Body of pancreas (tissue), 4 donors: Measurements from ENCODE around the gene KNTC1. TPM values are rescaled to one million over a fixed set of nuclear protein-coding genes. Genes with fewer than 3 reads are reported as not detected.
A peak's percentile ranks its signal among the peaks of the same experiment; 100 is the strongest.
"Not testable (repeated sequence)": the region's sequence is repeated elsewhere in the genome, so short reads cannot be mapped to it uniquely, and the experiment has no call there.

Experiments used
- ATAC-seq: fragments of 150-250 bp; one replicate; pipeline ENCODE4 v1.9.1; 2016
- DNase-seq, 4 donors: peaks; one replicate each; pipeline ENCODE4 v3.0.0-alpha.2; 2019
- H3K27ac ChIP-seq, 4 donors: fragments of 200-600 bp; sonication (generic); 1 replicate in 3 of 4; 2 replicates in 1 of 4; pipeline versions ENCODE4 v1.5.1 to v1.6.1; 2016 to 2019; ENCODE audit warnings: mild to moderate bottlenecking in 1 of 4, mixed read lengths in 1 of 4, moderate library complexity in 1 of 4
- H3K27me3 ChIP-seq, 2 donors: fragments of 200-600 bp; sonication (generic); one replicate each; pipeline ENCODE4 v1.6.0; 2016; ENCODE audit warnings: mild to moderate bottlenecking in 1 of 2
- H3K36me3 ChIP-seq, 2 donors: fragments of 200-600 bp; sonication (generic); replicated peaks in 1 of 2; 2 replicates each; pipeline ENCODE4 v1.5.1; 2016; ENCODE audit warnings: low read depth in 2 of 2; ENCODE audit not compliant: insufficient read depth in 1 of 2
- H3K4me1 ChIP-seq: fragments of 200-600 bp; sonication (generic); one replicate; pipeline ENCODE4 v1.6.0; 2016
- H3K4me3 ChIP-seq, 2 donors: fragments of 200-600 bp; sonication (generic); 1 replicate in 1 of 2; 2 replicates in 1 of 2; pipeline ENCODE4 v1.5.1; 2016 to 2019
- H3K9me3 ChIP-seq, 3 donors: fragments of 200-600 bp; sonication (generic); 1 replicate in 2 of 3; 2 replicates in 1 of 3; pipeline ENCODE4 v1.5.1; 2016
- CTCF ChIP-seq, 7 experiments: fragments of 450-650 bp in 4 of 7; fragments of 200-600 bp in 3 of 7; sonication (generic) in 3 of 7; IDR thresholded peaks; one replicate each; pipeline ENCODE4 v1.5.1; 2016 to 2019; ENCODE audit warnings: antibody characterized with exemption in 7 of 7
- POLR2A ChIP-seq, 3 donors: fragments of 450-650 bp; IDR thresholded peaks; one replicate each; pipeline ENCODE4 v1.6.1; 2016; ENCODE audit warnings: antibody characterized with exemption in 3 of 3, mild to moderate bottlenecking in 2 of 3
- WGBS, 2 donors: methylation state at CpG; one replicate each; pipeline ENCODE4 v1.1.5; 2017; 5-methylcytosine and 5-hydroxymethylcytosine counted together
- intact Hi-C: fragments of 100-400 bp; cut with DNase I; formaldehyde crosslinking; loops from one replicate; pipeline ENCODE4 v1.15.1; 2023
- total RNA-seq, 2 donors: library from RNA; depleted of rRNA; stranded (reverse); fragments of >200 nt; gene quantifications; one replicate each; pipeline ENCODE4 v1.1.0, GENCODE V29; 2016

Gene KNTC1
- total RNA-seq, 2 donors from 2014 or later = 6.6 to 8.3 TPM

DNA sequence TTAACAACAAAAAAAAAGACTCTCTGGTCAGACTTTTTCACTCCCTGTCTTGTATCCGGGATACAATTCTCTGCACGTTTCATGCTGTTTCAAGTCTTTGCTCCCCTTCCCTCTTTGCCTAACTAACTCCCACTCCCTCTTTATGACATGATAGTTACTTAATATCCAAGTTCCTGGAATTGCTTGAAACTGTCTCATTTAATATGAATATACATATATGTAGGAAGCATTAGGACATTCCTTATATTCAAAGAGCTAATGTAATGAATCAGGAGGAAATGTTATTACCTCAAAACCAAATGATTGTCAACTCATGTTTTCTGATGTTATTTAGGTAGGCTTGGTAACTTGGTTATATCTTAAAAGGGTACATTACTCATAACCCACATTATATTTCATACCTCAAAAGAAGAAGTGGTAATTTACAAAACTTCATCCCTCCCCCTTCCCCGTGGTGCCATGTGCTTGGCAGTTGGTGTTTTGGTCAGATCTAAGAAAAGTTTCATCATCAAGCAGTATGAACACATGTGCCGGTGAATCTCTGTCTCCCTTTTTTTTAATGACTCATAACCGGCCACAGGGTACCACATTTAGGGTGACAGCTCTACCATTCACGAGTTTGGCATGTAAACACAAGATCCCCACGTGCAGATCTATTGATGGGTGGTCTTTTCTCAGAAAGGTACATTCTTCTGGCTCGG is 119.6 kb downstream of the KNTC1 start:
- TF ChIP-seq CTCF (IDR thresholded peaks at IDR 0.05) = no peak
- TF ChIP-seq POLR2A (IDR thresholded peaks at IDR 0.05) = no peak
- Histone ChIP-seq H3K36me3 (no peaks in the 10 kb centered on the region), H3K27ac (no peak overlapping the region), H3K4me1 (peaks cover 2% of the 10 kb centered on the region), H3K4me3 (no peak overlapping the region), H3K9me3 (no peaks in the 10 kb centered on the region), H3K27me3 (no peaks in the 10 kb centered on the region)
- DNase-seq (peak in 1 of 4 donors; percentile 36), ATAC-seq (no peak)
- WGBS, 2 donors = 50 to 70% methylated on average over 8 of the region's 8 CpGs
- intact Hi-C loops = no loop called here

DNA sequence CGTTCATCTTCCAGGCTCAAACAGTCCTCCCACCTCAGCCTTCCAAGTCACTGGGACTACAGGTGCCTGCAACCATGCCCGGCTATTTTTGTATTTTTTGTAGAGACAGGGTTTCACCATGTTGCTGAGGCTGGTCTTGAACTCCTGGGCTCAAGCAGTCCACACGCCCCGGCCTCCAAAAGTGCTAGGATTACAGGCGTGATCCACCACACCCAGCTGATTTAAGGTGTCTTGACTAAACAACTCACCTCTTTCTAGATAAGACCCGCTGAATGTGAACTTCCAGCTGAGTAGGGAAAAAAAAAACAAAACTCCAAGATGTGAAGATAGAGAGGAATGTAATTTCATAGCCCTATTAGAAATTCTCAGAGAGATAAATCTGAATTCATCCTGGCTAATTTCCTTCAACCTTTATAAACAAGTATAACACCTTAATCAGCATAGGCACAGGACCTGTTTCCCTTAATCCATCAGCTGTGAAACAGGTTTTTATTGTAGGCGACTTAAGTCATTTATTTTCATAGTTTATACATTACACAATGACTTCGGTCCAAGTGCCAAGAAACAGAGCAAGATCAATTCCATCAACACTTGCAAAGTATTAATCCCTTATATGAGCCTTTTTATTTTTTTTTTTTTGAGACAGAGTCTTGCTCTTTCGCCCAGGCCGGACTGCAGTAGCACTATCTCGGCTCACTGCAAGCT is 124.6 kb downstream of the KNTC1 start:
- Histone ChIP-seq H3K4me3 (no peak overlapping the region), H3K36me3 (no peaks in the 10 kb centered on the region), H3K4me1 (peaks cover 5% of the 10 kb centered on the region), H3K27me3 (no peaks in the 10 kb centered on the region), H3K9me3 (no peaks in the 10 kb centered on the region), H3K27ac (no peak overlapping the region)
- 37 to 57% methylated on average over 11 of the region's 11 CpGs for WGBS, 2 donors
- intact Hi-C loops = no loop called here
- peak; percentile 60 for ATAC-seq
- no peak for TF ChIP-seq POLR2A (IDR thresholded peaks at IDR 0.05)
- DNase-seq = no peak

GRCh38 chr12:122653291-122653690 is 126.2 kb downstream of the KNTC1 start:
- intact Hi-C loops, H3K27me3 ChIP-seq, H3K4me1 ChIP-seq, H3K4me3 ChIP-seq, DNase-seq, H3K9me3 ChIP-seq, ATAC-seq, H3K27ac ChIP-seq, H3K36me3 ChIP-seq: not testable (repeated sequence)
- WGBS, 2 donors = 88 to 93% methylated on average over 8 of the region's 8 CpGs

DNA sequence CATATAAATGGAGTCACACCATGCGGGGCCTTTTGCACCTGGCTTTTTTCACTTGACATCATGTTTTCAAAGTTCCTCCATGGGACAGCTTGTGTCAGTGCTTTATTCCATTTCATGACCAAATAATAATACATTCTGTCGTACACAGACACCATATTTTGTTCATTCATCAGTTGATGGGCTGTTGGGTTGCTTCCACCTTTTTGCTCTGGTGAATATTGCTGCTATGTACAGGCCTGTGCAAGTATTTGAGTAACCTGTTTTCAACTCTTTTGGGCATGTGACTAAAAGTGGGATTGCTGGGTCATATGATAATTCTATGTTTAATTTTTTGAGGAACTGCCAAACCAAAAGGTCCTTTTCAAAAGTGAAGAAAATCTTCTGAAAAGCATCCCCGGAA is 129.2 kb downstream of the KNTC1 start:
- intact Hi-C loops = no loop called here
- H3K4me1 ChIP-seq = peaks cover 5% of the 10 kb centered on the region
- DNase-seq (no peak), ATAC-seq (no peak)
- H3K27ac ChIP-seq = no peak overlapping the region
- no peaks in the 10 kb centered on the region for H3K27me3 ChIP-seq
- no peak for TF ChIP-seq CTCF (IDR thresholded peaks at IDR 0.05)
- TF ChIP-seq POLR2A (IDR thresholded peaks at IDR 0.05) = no peak
- no peaks in the 10 kb centered on the region for H3K9me3 ChIP-seq
- WGBS, 2 donors = 85% methylated on average over 3 of the region's 3 CpGs
- no peak overlapping the region for H3K4me3 ChIP-seq
- H3K36me3 ChIP-seq = no peaks in the 10 kb centered on the region

- peak; percentile 17 to 47 (median 35) for DNase-seq
- intact Hi-C loops = no loop called here
- H3K4me3 ChIP-seq = no peak overlapping the region
These were observed 132.5 kb downstream of the KNTC1 start for GRCh38 chr12:122659579-122659978.

More at GRCh38 chr12:122659579-122659978, 132.5 kb downstream of the KNTC1 start:
- Histone ChIP-seq H3K9me3 (no peaks in the 10 kb centered on the region), H3K4me1 (no peaks in the 10 kb centered on the region), H3K36me3 (no peaks in the 10 kb centered on the region), H3K27me3 (no peaks in the 10 kb centered on the region), H3K27ac (no peak overlapping the region)
- WGBS, 2 donors = 68 to 71% methylated on average over 6 of the region's 6 CpGs
- no peak for ATAC-seq
- TF ChIP-seq CTCF (IDR thresholded peaks at IDR 0.05) (no peak), POLR2A (IDR thresholded peaks at IDR 0.05) (no peak)
